Left lung (tissue), 10 donors: Measurements from ENCODE around the gene PLA1A. TPM values are rescaled to one million over a fixed set of nuclear protein-coding genes. Genes with fewer than 3 reads are reported as not detected.

Source experiments
- ATAC-seq: fragments of 200-7000 bp; cut with Tn5 transposase; one replicate; pipeline ENCODE4 v1.9.1; 2020; ENCODE audit warnings: moderate library complexity
- DNase-seq, 4 donors: peaks; one replicate each; pipeline ENCODE4 v3.0.0-alpha.2; 2013 to 2020
- H3K27ac ChIP-seq, 2 donors: fragments of 200-600 bp; sonication (generic) in 1 of 2; one replicate each; pipeline versions ENCODE4 v1.5.0 to v1.8.0; 2020 to 2021
- H3K27me3 ChIP-seq, 2 donors: fragments of 200-600 bp; sonication (generic) in 1 of 2; one replicate each; pipeline versions ENCODE4 v1.5.0 to v1.8.0; 2020 to 2021
- H3K36me3 ChIP-seq, 2 donors: fragments of 200-600 bp; sonication (generic) in 1 of 2; one replicate each; pipeline versions ENCODE4 v1.5.0 to v1.8.0; 2020 to 2021
- H3K4me1 ChIP-seq, 2 donors: fragments of 200-600 bp; one replicate each; pipeline ENCODE4 v1.8.0; 2021
- H3K4me3 ChIP-seq, 2 donors: fragments of 200-600 bp; sonication (generic) in 1 of 2; one replicate each; pipeline versions ENCODE4 v1.5.0 to v1.8.0; 2020 to 2021; ENCODE audit warnings: mild to moderate bottlenecking in 1 of 2
- H3K9me3 ChIP-seq, 2 donors: fragments of 200-600 bp; sonication (generic) in 1 of 2; one replicate each; pipeline versions ENCODE4 v1.5.0 to v1.8.0; 2020 to 2021
- CTCF ChIP-seq, 2 donors: fragments of 200-600 bp; sonication (generic) in 1 of 2; IDR thresholded peaks; one replicate each; pipeline versions ENCODE4 v1.5.0 to v1.8.0; 2021; ENCODE audit warnings: antibody characterized with exemption in 2 of 2
- intact Hi-C, 2 donors: fragments of 100-400 bp; cut with DNase I; formaldehyde crosslinking; loops; one replicate each; pipeline versions ENCODE4 v1.11.2 to v1.14.2; 2022
- polyA plus RNA-seq, 6 donors: library from polyadenylated mRNA; unstranded; fragments of 120-200 nt; gene quantifications; one replicate each; pipeline ENCODE4 v1.2.1, GENCODE V29; 2013; ENCODE audit not compliant: insufficient read length in 6 of 6
- total RNA-seq, 2 donors: library from RNA; stranded (reverse); fragmentation: NEBNext Ultra II Directional; extraction: Animal tissue kit (Norgen Biotek cat#: 25700); gene quantifications; one replicate each; pipeline ENCODE4 v1.2.1, GENCODE V29; 2021
- donor health status: DM: no; HTN: yes; CAD: no.
- donor health status: DM: no; HTN: no; CAD: no.

The PLA1A gene
- total and polyA plus RNA-seq, 8 donors, result 0.70 to 14.5 (median 0.99) TPM

- ATAC-seq (no peak), DNase-seq (no peak)
- Histone ChIP-seq H3K4me1 (peaks cover 17 to 33% of the 10 kb centered on the region in 2 donors), H3K36me3 (no peaks in the 10 kb centered on the region), H3K27ac (peak overlapping the region in 1 of 2 donors; percentile 69), H3K4me3 (no peak overlapping the region), H3K27me3 (no peaks in the 10 kb centered on the region), H3K9me3 (no peaks in the 10 kb centered on the region)
- TF ChIP-seq CTCF (IDR thresholded peaks at IDR 0.05), result no peak
- intact Hi-C loops, result loop anchor here in 1 of 2 donors (10.0 kb wide), 1 partner anchor 76 kb away; the partner anchor contains the start of gene COX17
These were observed 869 bp downstream of the PLA1A start for GRCh38 chr3:119598410-119599098.

GRCh38 chr3:119599558-119600174, 2.0 kb downstream of the PLA1A start:
- Histone ChIP-seq H3K4me3 (no peak overlapping the region), H3K27me3 (no peaks in the 10 kb centered on the region), H3K4me1 (peaks cover 17 to 33% of the 10 kb centered on the region in 2 donors), H3K27ac (peak overlapping the region in 1 of 2 donors; percentile 42), H3K9me3 (no peaks in the 10 kb centered on the region), H3K36me3 (no peaks in the 10 kb centered on the region)
- no peak for TF ChIP-seq CTCF (IDR thresholded peaks at IDR 0.05)
- intact Hi-C loops, result loop anchor here in 1 of 2 donors (10.0 kb wide), 1 partner anchor 75 kb away; the partner anchor contains the start of gene COX17
- DNase-seq (no peak), ATAC-seq (no peak)

- Histone ChIP-seq H3K9me3 (no peaks in the 10 kb centered on the region), H3K4me1 (peaks cover 17 to 32% of the 10 kb centered on the region in 2 donors), H3K27me3 (no peaks in the 10 kb centered on the region), H3K4me3 (no peak overlapping the region), H3K27ac (peak overlapping the region in 1 of 2 donors; percentile 42), H3K36me3 (no peaks in the 10 kb centered on the region)
- TF ChIP-seq CTCF (IDR thresholded peaks at IDR 0.05), result peak; percentile 31 to 35
- intact Hi-C loops, result no loop called here
- ATAC-seq (peak; percentile 59), DNase-seq (peak in 1 of 4 donors; percentile 70)
These were observed 3.0 kb downstream of the PLA1A start for GRCh38 chr3:119600732-119601131.

GRCh38 chr3:119601154-119601553, 3.5 kb downstream of the PLA1A start:
- H3K4me1 ChIP-seq, result peaks cover 17 to 28% of the 10 kb centered on the region in 2 donors
- ATAC-seq (no peak), DNase-seq (no peak)
- H3K27ac ChIP-seq, result peak overlapping the region in 1 of 2 donors; percentile 42
- TF ChIP-seq CTCF (IDR thresholded peaks at IDR 0.05), result no peak
- intact Hi-C loops, result no loop called here
- no peaks in the 10 kb centered on the region for H3K36me3 ChIP-seq
- no peak overlapping the region for H3K4me3 ChIP-seq
- H3K27me3 ChIP-seq, result no peaks in the 10 kb centered on the region
- H3K9me3 ChIP-seq, result no peaks in the 10 kb centered on the region

GRCh38 chr3:119602676-119603075, 5.0 kb downstream of the PLA1A start:
- ATAC-seq (no peak), DNase-seq (no peak)
- no peaks in the 10 kb centered on the region for H3K9me3 ChIP-seq
- H3K27ac ChIP-seq, result peak overlapping the region; percentile 31 to 36
- no peak for TF ChIP-seq CTCF (IDR thresholded peaks at IDR 0.05)
- no peaks in the 10 kb centered on the region for H3K36me3 ChIP-seq
- no peaks in the 10 kb centered on the region for H3K27me3 ChIP-seq
- no peak overlapping the region for H3K4me3 ChIP-seq
- intact Hi-C loops, result no loop called here
- peaks cover 11 to 16% of the 10 kb centered on the region in 2 donors for H3K4me1 ChIP-seq
